Ishikawa (cell line): ENCODE measurements around the gene CACNA1F.

Experiments used
- CEBPB ChIP-seq: IDR thresholded peaks from 2 replicates; pipeline ENCODE4 v1.6.1; 2012
- CREB1 ChIP-seq: IDR thresholded peaks from 2 replicates; pipeline ENCODE4 v1.6.1; 2012; ENCODE audit warnings: low read depth
- EGR1 ChIP-seq: IDR thresholded peaks from 2 replicates; pipeline ENCODE4 v1.6.1; 2012
- EP300 ChIP-seq: IDR thresholded peaks from 2 replicates; pipeline ENCODE4 v1.6.1; 2012; ENCODE audit warnings: borderline replicate concordance
- FOXM1 ChIP-seq: IDR thresholded peaks from 2 replicates; pipeline ENCODE4 v1.6.1; 2012; ENCODE audit warnings: low read depth, borderline replicate concordance
- NFIC ChIP-seq: IDR thresholded peaks from 2 replicates; pipeline ENCODE4 v1.6.1; 2012
- RAD21 ChIP-seq: IDR thresholded peaks from 2 replicates; pipeline ENCODE4 v1.6.1; 2012; ENCODE audit warnings: low read depth
- TAF1 ChIP-seq: IDR thresholded peaks from 2 replicates; pipeline ENCODE4 v1.6.1; 2012; ENCODE audit warnings: low read depth, mild to moderate bottlenecking
- TCF12 ChIP-seq: IDR thresholded peaks from 2 replicates; pipeline ENCODE4 v1.6.1; 2012; ENCODE audit warnings: low read depth
- TEAD4 ChIP-seq: IDR thresholded peaks from 2 replicates; pipeline ENCODE4 v1.6.1; 2012
- YY1 ChIP-seq: IDR thresholded peaks from 2 replicates; pipeline ENCODE4 v1.6.1; 2012; ENCODE audit warnings: low read depth
- ZBTB7A ChIP-seq: IDR thresholded peaks from 2 replicates; pipeline ENCODE4 v1.6.1; 2012; ENCODE audit warnings: low read depth
- TF ChIP-seq, protein P1 (sequence below): IDR thresholded peaks from 2 replicates; pipeline ENCODE4 v1.6.1; 2012; ENCODE audit warnings: low read depth, mild to moderate bottlenecking
- TF ChIP-seq, protein P2 (sequence below): IDR thresholded peaks from 2 replicates; pipeline ENCODE4 v1.6.1; 2012
- TF ChIP-seq, protein P3 (sequence below): IDR thresholded peaks from 2 replicates; pipeline ENCODE4 v1.6.1; 2012

CACNA1F gene

DNA sequence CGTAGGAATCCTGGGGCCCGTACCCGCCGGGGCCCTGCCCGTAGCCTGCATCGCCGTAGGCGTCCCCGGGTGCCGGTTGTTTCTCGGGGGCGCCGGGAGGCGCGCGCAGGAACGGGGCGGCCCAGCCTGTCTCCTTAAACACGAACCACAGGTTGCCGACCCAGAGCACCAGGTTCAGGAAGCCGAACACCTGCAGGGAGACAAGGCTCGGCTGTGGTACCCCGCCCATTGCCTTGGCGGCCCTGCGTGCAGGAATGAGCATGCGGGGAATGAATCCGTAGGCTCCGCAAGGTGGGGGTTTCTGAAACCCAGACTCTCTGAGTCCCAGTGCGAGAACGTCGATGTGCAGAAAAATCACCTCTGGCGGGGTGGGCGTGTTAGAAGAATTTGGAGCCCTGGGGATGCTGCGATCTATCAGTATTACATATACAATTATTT is 41.5 kb downstream of the CACNA1F start:
- TF ChIP-seq ZBTB7A (no peak), YY1 (no peak), CEBPB (no peak), TCF12 (no peak)

DNA sequence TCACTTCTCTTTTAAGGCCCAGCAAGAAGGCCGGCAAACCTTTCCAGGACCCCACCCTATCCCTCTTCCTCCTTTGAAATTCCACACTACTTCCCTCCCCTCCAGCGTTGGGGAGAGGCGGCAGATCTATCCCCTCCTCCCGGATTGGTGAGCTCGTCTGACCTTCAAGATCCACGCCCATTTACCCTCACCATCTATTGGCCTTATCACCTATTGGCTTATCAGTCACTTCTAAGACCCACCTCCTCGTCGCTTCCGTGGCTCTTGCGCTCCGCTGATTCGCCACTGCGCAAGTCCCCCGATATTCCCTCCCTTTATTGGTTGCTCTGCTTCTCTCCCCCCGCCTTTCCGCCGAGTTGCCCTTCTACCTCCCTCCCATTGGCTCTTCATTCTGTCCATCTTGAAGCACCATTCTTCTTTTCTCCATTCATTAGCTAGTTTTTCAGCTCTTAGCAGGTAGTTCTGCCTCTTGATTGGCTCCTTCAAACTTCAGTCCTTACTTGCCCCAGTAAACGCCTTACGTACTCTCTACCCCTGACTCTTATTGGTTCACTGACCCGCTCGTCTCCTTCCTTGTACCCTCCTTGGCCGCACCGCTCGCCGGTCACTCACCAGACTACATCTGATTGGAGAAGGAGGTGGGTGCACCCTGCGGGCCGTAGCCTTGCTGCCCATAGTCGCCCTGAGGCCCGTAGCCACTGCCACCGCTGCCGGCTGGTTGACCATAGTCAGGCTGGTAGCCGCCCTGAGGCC is 42.1 kb downstream of the CACNA1F start:
- TF ChIP-seq CREB1 (peak; percentile 62), YY1 (0 out of 2 replicates have a peak, but pooled peaks have one; percentile 15), TAF1 (peak; percentile 68)
- TF ChIP-seq, protein P1, sequence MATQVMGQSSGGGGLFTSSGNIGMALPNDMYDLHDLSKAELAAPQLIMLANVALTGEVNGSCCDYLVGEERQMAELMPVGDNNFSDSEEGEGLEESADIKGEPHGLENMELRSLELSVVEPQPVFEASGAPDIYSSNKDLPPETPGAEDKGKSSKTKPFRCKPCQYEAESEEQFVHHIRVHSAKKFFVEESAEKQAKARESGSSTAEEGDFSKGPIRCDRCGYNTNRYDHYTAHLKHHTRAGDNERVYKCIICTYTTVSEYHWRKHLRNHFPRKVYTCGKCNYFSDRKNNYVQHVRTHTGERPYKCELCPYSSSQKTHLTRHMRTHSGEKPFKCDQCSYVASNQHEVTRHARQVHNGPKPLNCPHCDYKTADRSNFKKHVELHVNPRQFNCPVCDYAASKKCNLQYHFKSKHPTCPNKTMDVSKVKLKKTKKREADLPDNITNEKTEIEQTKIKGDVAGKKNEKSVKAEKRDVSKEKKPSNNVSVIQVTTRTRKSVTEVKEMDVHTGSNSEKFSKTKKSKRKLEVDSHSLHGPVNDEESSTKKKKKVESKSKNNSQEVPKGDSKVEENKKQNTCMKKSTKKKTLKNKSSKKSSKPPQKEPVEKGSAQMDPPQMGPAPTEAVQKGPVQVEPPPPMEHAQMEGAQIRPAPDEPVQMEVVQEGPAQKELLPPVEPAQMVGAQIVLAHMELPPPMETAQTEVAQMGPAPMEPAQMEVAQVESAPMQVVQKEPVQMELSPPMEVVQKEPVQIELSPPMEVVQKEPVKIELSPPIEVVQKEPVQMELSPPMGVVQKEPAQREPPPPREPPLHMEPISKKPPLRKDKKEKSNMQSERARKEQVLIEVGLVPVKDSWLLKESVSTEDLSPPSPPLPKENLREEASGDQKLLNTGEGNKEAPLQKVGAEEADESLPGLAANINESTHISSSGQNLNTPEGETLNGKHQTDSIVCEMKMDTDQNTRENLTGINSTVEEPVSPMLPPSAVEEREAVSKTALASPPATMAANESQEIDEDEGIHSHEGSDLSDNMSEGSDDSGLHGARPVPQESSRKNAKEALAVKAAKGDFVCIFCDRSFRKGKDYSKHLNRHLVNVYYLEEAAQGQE, result no peak
- TF ChIP-seq, protein P2, sequence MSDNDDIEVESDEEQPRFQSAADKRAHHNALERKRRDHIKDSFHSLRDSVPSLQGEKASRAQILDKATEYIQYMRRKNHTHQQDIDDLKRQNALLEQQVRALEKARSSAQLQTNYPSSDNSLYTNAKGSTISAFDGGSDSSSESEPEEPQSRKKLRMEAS, result no peak

DNA sequence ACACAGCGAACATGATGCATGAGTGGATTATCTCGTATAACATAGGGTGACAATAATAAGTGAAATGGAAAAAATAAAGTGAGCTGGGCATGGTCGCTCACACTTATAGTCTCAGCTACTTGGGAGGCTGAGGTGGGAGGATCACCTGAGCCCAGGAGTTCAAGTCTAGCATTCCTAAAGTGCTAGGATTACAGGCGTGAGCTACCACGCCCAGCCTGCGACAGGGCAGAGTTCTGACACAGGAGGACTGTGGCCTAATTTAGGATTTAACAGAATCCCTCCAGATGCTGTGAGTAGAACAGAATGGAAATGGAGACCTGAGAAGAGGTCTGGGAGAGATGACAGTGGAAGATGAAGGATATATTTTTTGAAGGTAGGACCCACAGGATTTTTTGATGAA is 43.5 kb downstream of the CACNA1F start:
- no peak for TF ChIP-seq YY1
- no peak for TF ChIP-seq CEBPB
- no peak for TF ChIP-seq TCF12
- TF ChIP-seq, protein P1, result no peak
- TF ChIP-seq, protein P2, result no peak
- TF ChIP-seq RAD21, result no peak
- TF ChIP-seq FOXM1, result no peak
- TF ChIP-seq EGR1, result no peak

DNA sequence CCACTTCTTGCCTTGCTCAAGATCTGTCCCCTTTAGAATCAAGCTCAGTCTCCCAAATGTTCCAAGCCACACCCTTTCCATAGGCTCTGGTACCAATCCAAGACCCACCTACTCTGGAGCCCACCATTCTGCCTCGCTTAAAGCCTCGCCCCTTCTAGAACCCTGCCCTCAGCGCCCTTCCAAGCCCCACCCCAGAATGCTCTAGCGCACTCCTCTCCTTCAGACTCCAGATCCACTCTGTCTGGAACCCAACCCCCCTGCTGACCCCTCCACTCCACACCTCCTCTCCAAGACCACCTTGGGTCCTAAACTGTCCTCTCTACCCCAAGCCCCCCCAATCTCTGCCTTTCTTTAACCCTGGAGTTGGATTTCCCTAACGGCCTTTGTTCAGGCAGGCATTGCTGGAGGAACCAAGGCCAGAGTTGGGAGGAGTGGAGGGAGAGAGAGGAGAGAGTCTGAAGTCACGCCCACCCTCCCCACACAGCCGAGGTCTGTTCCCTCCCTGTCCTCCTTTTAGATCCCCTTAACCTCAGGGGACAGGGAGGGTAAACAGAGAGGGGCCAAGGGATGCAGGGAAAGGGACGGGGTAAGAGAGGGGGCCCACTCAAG is 44.6 kb downstream of the CACNA1F start:
- TF ChIP-seq TCF12 (no peak), TAF1 (no peak), RAD21 (no peak), ZBTB7A (no peak), CREB1 (no peak), FOXM1 (no peak), CEBPB (no peak), EP300 (no peak), YY1 (no peak), NFIC (no peak), EGR1 (no peak), TEAD4 (no peak)
- TF ChIP-seq, protein P2, result no peak
- TF ChIP-seq, protein P3, sequence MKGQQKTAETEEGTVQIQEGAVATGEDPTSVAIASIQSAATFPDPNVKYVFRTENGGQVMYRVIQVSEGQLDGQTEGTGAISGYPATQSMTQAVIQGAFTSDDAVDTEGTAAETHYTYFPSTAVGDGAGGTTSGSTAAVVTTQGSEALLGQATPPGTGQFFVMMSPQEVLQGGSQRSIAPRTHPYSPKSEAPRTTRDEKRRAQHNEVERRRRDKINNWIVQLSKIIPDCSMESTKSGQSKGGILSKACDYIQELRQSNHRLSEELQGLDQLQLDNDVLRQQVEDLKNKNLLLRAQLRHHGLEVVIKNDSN, result no peak
- TF ChIP-seq, protein P1, result no peak

DNA sequence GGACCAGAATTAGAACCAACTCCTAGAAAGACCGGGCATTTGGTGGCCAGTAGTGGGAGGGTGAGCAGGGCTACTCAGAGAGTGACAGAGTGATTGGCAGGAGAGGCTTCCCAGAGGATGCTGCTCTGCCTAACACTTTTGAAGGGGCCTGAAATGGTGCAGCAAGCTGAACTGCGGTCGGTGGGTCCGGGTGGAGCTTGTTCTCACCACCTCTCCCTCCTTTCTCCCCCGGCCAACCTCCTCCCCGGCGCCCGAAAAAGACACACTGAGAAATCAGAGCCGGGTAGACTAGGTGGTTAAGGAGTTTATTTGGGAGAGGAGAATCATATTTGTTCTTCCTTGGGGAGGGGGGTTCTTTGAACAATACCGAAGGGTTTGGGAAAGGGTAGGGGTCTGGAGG is 45.6 kb downstream of the CACNA1F start:
- TF ChIP-seq CEBPB (no peak), TEAD4 (no peak), NFIC (no peak), YY1 (no peak), RAD21 (no peak), EGR1 (no peak), TCF12 (no peak), FOXM1 (no peak), ZBTB7A (no peak), EP300 (no peak), TAF1 (no peak)
- TF ChIP-seq, protein P2, result no peak
- TF ChIP-seq, protein P3, result no peak
- TF ChIP-seq, protein P1, result no peak
